H1 (cell line): ENCODE results near the gene UBALD1. TPM values are rescaled to one million over a fixed set of nuclear protein-coding genes. Genes with fewer than 3 reads are reported as not detected.

ENCODE experiments used
- FOSL1 ChIP-seq: IDR thresholded peaks from 2 replicates; pipeline ENCODE4 v1.6.1; 2011; ENCODE audit warnings: mild to moderate bottlenecking, low read depth, low read length, moderate library complexity; ENCODE audit not compliant: insufficient read depth
- polyA plus RNA-seq, 7 experiments: library from polyadenylated mRNA; depleted of rRNA in 3 of 7; stranded (reverse) in 5 of 7; unstranded in 2 of 7; fragments of >200 nt in 5 of 7; fragments of 200-250 nt in 2 of 7; gene quantifications; 1 replicate in 5 of 7; 2 replicates in 1 of 7; 4 replicates in 1 of 7; pipeline versions ENCODE4 v1.2.1 to v1.2.3, GENCODE V29; 2011 to 2013; ENCODE audit warnings: missing spikeins in 2 of 7, mixed read lengths in 2 of 7
- total RNA-seq: library from RNA; stranded (reverse); fragmentation: NEBNext Ultra II Directional; extraction: Animal tissue kit (Norgen Biotek cat#: 25700); gene quantifications from 2 replicates; pipeline ENCODE4 v1.2.1, GENCODE V29; 2021

UBALD1 gene
- total and polyA plus RNA-seq, 2 of the 8 experiments (the other 6 are each of a cell fraction or from before 2014, with no cell fraction given), result 28.6 to 62.0 TPM

- TF ChIP-seq FOSL1, result no peak
Measured at GRCh38 chr16:4570688-4571321, 43.9 kb downstream of the UBALD1 start (continued).
